Ascending aorta (tissue), 2 donors: ENCODE measurements around the gene MYO1D. TPM values are rescaled to one million over a fixed set of nuclear protein-coding genes. Genes with fewer than 3 reads are reported as not detected.

Experiments
- DNase-seq, 2 donors: peaks; one replicate each; pipeline ENCODE4 v3.0.0-alpha.2; 2019; ENCODE audit warnings: low spot score in 2 of 2
- H3K27ac ChIP-seq, 2 donors: fragments of 200-600 bp; sonication (generic); one replicate each; pipeline ENCODE4 v1.5.1; 2016 to 2017; ENCODE audit warnings: mild to moderate bottlenecking in 1 of 2
- H3K27me3 ChIP-seq: fragments of 200-600 bp; sonication (generic); one replicate; pipeline ENCODE4 v1.5.1; 2017
- H3K36me3 ChIP-seq, 2 donors: fragments of 200-600 bp; sonication (generic); one replicate each; pipeline ENCODE4 v1.5.1; 2016
- H3K4me1 ChIP-seq, 2 donors: fragments of 200-600 bp; sonication (generic); one replicate each; pipeline ENCODE4 v1.5.1; 2016 to 2017; ENCODE audit warnings: mild to moderate bottlenecking in 1 of 2
- H3K4me3 ChIP-seq, 2 donors: fragments of 200-600 bp; sonication (generic); one replicate each; pipeline ENCODE4 v1.5.1; 2016 to 2017; ENCODE audit warnings: mild to moderate bottlenecking in 1 of 2
- H3K9me3 ChIP-seq, 2 donors: fragments of 200-600 bp; sonication (generic); one replicate each; pipeline ENCODE4 v1.5.1; 2016
- CTCF ChIP-seq, 3 experiments: fragments of 200-600 bp in 2 of 3; fragments of 450-650 bp in 1 of 3; sonication (generic) in 2 of 3; IDR thresholded peaks; one replicate each; pipeline ENCODE4 v1.5.1; 2016 to 2019; ENCODE audit warnings: antibody characterized with exemption in 3 of 3, mild to moderate bottlenecking in 1 of 3, moderate library complexity in 1 of 3
- intact Hi-C: fragments of 100-400 bp; cut with DNase I; formaldehyde crosslinking; loops from one replicate; pipeline ENCODE4 v1.15.1; 2023
- total RNA-seq: library from RNA; depleted of rRNA; stranded (reverse); fragments of >200 nt; gene quantifications from one replicate; pipeline ENCODE4 v1.1.0, GENCODE V29; 2016

Gene MYO1D
- total RNA-seq, 1 donor from 2014 or later: 105 TPM

- H3K36me3 ChIP-seq: peaks cover 21 to 42% of the 10 kb centered on the region in 2 donors
- no peak overlapping the region for H3K4me3 ChIP-seq
- no peak for TF ChIP-seq CTCF (IDR thresholded peaks at IDR 0.05)
Measured at GRCh38 chr17:32658470-32659418, 218.2 kb downstream of the MYO1D start.

GRCh38 chr17:32656886-32657285, 220.0 kb downstream of the MYO1D start:
- no peak for TF ChIP-seq CTCF (IDR thresholded peaks at IDR 0.05)
- Histone ChIP-seq H3K9me3 (no peaks in the 10 kb centered on the region), H3K4me1 (peaks cover 0 to 19% of the 10 kb centered on the region in 2 donors), H3K27ac (peak overlapping the region in 1 of 2 donors; percentile 23), H3K36me3 (peaks cover 38 to 48% of the 10 kb centered on the region in 2 donors), H3K27me3 (no peaks in the 10 kb centered on the region), H3K4me3 (no peak overlapping the region)
- DNase-seq: no peak
- intact Hi-C loops: loop anchor here (5.0 to 10.0 kb wide), 3 partner anchors 172 to 270 kb away; partner anchors contain the start of genes CDK5R1, MYO1D and TMEM98

More at GRCh38 chr17:32658470-32659418, 218.2 kb downstream of the MYO1D start:
- H3K4me1 ChIP-seq: peaks cover 0 to 19% of the 10 kb centered on the region in 2 donors
- intact Hi-C loops: loop anchor here (5.0 to 10.0 kb wide), 3 partner anchors 174 to 269 kb away; partner anchors contain the start of genes CDK5R1, MYO1D and TMEM98
- H3K27me3 ChIP-seq: no peaks in the 10 kb centered on the region
- H3K9me3 ChIP-seq: no peaks in the 10 kb centered on the region
- H3K27ac ChIP-seq: peak overlapping the region; percentile 13 to 25
- DNase-seq: no peak

GRCh38 chr17:32654324-32654723, 222.6 kb downstream of the MYO1D start:
- H3K9me3 ChIP-seq: peaks cover 0 to 9% of the 10 kb centered on the region in 2 donors
- TF ChIP-seq CTCF (IDR thresholded peaks at IDR 0.05): no peak
- H3K4me3 ChIP-seq: no peak overlapping the region
- H3K27ac ChIP-seq: no peak overlapping the region
- DNase-seq: no peak
- no peaks in the 10 kb centered on the region for H3K27me3 ChIP-seq
- H3K36me3 ChIP-seq: peaks cover 58 to 74% of the 10 kb centered on the region in 2 donors
- intact Hi-C loops: loop anchor here (10.0 kb wide), 2 partner anchors 170 to 220 kb away; partner anchors contain the start of genes CDK5R1 and MYO1D
- H3K4me1 ChIP-seq: peaks cover 0 to 19% of the 10 kb centered on the region in 2 donors

DNA sequence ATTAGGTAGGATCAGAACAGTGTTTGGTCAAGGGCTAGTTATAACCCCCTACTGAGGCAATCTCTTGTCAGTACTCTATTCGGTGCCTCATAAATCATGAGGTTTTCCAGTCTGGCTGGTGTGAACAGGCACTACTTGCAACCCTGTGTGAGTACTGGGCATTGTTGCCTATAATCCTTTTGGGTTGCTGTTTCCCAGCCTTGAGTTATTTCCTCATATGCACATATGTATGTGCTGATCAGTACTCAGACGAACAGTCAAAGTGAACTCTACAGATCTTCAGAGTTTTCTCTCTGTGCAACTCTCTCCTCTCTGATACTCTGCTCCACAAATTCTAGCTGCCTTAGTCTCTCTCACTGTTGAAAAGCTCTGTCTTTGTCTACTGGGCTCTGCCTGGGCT, 225.8 kb downstream of the MYO1D start:
- H3K4me1 ChIP-seq: no peaks in the 10 kb centered on the region
- H3K27me3 ChIP-seq: no peaks in the 10 kb centered on the region
- peaks cover 0 to 9% of the 10 kb centered on the region in 2 donors for H3K9me3 ChIP-seq
- no peak overlapping the region for H3K27ac ChIP-seq
- TF ChIP-seq CTCF (IDR thresholded peaks at IDR 0.05): no peak
- DNase-seq: no peak
- intact Hi-C loops: loop anchor here (10.0 kb wide), 2 partner anchors 166 to 224 kb away; partner anchors contain the start of genes CDK5R1 and MYO1D
- no peak overlapping the region for H3K4me3 ChIP-seq
- H3K36me3 ChIP-seq: peaks cover 60 to 86% of the 10 kb centered on the region in 2 donors

- H3K9me3 ChIP-seq: peaks cover 0 to 9% of the 10 kb centered on the region in 2 donors
- TF ChIP-seq CTCF (IDR thresholded peaks at IDR 0.05): no peak
- H3K4me3 ChIP-seq: no peak overlapping the region
Measured at GRCh38 chr17:32648450-32648849, 228.5 kb downstream of the MYO1D start.

More at GRCh38 chr17:32648450-32648849, 228.5 kb downstream of the MYO1D start:
- no peak for DNase-seq
- Histone ChIP-seq H3K27me3 (no peaks in the 10 kb centered on the region), H3K36me3 (peaks cover 37 to 68% of the 10 kb centered on the region in 2 donors), H3K4me1 (no peaks in the 10 kb centered on the region), H3K27ac (no peak overlapping the region)
- intact Hi-C loops: no loop called here
